Chondrocyte (in vitro differentiated cells): ENCODE measurements around the gene MSMO1. TPM values are rescaled to one million over a fixed set of nuclear protein-coding genes. Genes with fewer than 3 reads are reported as not detected.

Experiments used
- DNase-seq: peaks from one replicate; pipeline ENCODE4 v3.0.0; 2021; ENCODE audit warnings: mixed read lengths, low spot score
- H3K27ac Mint-ChIP-seq: one replicate; pipeline ENCODE4 v1.8.0; 2021; ENCODE audit warnings: mild to moderate bottlenecking, moderate library complexity, mixed read lengths; ENCODE audit not compliant: unreplicated experiment
- H3K27me3 Mint-ChIP-seq: 2 replicates; pipeline ENCODE4 v1.8.0; 2021; ENCODE audit warnings: low read depth, mixed read lengths
- H3K36me3 Mint-ChIP-seq: 2 replicates; pipeline ENCODE4 v1.8.0; 2021; ENCODE audit warnings: low read depth, mixed read lengths
- H3K4me1 Mint-ChIP-seq: 2 replicates; pipeline ENCODE4 v1.8.0; 2021; ENCODE audit warnings: low read depth, mild to moderate bottlenecking, mixed read lengths
- H3K4me3 Mint-ChIP-seq: one replicate; pipeline ENCODE4 v1.8.0; 2021; ENCODE audit warnings: mild to moderate bottlenecking, moderate library complexity, mixed read lengths; ENCODE audit not compliant: unreplicated experiment
- H3K9me3 Mint-ChIP-seq: 2 replicates; pipeline ENCODE4 v1.8.0; 2021; ENCODE audit warnings: low read depth, mixed read lengths
- total RNA-seq: library from RNA; stranded (reverse); gene quantifications from 3 replicates; pipeline ENCODE4 v1.2.1, GENCODE V29; 2021
- TF ChIP-seq, protein P1 (sequence below): fragments of 200-600 bp; sonication (generic); IDR thresholded peaks from 2 replicates; pipeline ENCODE4 v1.5.0; 2021; ENCODE audit warnings: antibody characterized with exemption, mild to moderate bottlenecking, moderate library complexity

Gene MSMO1
- total RNA-seq, 1 donor from 2014 or later = 83.3 TPM

- Mint-ChIP-seq H3K4me1 (peaks cover 15% of the 10 kb centered on the region), H3K9me3 (no peaks in the 10 kb centered on the region), H3K27ac (no peak overlapping the region), H3K27me3 (no peaks in the 10 kb centered on the region), H3K36me3 (no peaks in the 10 kb centered on the region), H3K4me3 (no peak overlapping the region)
- no peak for DNase-seq
- TF ChIP-seq, protein P1, sequence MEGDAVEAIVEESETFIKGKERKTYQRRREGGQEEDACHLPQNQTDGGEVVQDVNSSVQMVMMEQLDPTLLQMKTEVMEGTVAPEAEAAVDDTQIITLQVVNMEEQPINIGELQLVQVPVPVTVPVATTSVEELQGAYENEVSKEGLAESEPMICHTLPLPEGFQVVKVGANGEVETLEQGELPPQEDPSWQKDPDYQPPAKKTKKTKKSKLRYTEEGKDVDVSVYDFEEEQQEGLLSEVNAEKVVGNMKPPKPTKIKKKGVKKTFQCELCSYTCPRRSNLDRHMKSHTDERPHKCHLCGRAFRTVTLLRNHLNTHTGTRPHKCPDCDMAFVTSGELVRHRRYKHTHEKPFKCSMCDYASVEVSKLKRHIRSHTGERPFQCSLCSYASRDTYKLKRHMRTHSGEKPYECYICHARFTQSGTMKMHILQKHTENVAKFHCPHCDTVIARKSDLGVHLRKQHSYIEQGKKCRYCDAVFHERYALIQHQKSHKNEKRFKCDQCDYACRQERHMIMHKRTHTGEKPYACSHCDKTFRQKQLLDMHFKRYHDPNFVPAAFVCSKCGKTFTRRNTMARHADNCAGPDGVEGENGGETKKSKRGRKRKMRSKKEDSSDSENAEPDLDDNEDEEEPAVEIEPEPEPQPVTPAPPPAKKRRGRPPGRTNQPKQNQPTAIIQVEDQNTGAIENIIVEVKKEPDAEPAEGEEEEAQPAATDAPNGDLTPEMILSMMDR = no peak
Observed at GRCh38 chr4:165360985-165361670, 33.7 kb downstream of the MSMO1 start.

DNA sequence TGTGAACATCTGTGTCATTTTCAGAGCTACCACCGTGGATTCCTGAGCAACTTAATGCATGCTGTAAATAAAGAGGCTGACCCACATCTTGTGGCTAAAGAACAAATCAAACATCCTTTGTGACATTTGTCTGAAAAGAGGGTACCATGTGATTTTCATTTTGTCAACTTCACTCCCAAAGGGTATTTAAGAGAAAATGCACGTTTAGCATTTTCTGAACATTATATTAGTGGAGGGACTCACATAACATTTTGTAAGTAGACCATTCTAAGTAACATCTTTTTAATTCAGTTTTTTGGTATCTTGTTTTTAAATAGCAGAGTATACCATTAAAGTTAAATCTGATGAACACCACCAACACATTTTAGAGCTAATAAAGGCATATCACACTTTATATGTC lies 34.3 kb downstream of the MSMO1 start:
- H3K4me3 Mint-ChIP-seq = no peak overlapping the region
- peaks cover 14% of the 10 kb centered on the region for H3K4me1 Mint-ChIP-seq
- no peaks in the 10 kb centered on the region for H3K27me3 Mint-ChIP-seq
- H3K36me3 Mint-ChIP-seq = no peaks in the 10 kb centered on the region
- no peaks in the 10 kb centered on the region for H3K9me3 Mint-ChIP-seq
- DNase-seq = no peak
- TF ChIP-seq, protein P1 = no peak
- no peak overlapping the region for H3K27ac Mint-ChIP-seq

GRCh38 chr4:165364452-165365080 lies 37.1 kb downstream of the MSMO1 start:
- Mint-ChIP-seq H3K4me1 (peaks cover 10% of the 10 kb centered on the region), H3K9me3 (no peaks in the 10 kb centered on the region), H3K27ac (no peak overlapping the region), H3K4me3 (no peak overlapping the region), H3K36me3 (no peaks in the 10 kb centered on the region), H3K27me3 (no peaks in the 10 kb centered on the region)
- TF ChIP-seq, protein P1 = no peak
- no peak for DNase-seq

DNA sequence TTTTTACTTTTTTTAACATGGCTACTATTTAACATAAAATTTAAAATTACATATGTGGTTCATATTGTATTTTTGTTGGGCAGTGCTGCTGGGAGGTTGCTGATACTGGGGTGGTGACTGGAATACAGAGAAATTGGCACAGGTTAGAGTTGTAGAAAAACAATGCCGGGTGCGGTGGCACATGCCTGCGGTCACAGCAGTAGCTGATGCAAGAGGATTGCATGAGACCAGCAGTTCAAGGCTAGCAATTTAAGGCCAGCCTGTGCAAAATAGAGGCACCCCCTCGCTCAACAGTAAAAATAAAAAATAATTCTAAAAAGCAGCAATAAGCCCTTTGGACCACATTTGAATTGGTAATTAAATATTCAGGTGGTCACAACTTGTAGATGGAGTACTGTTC lies 39.6 kb downstream of the MSMO1 start:
- Mint-ChIP-seq H3K27me3 (no peaks in the 10 kb centered on the region), H3K4me1 (no peaks in the 10 kb centered on the region)

DNA sequence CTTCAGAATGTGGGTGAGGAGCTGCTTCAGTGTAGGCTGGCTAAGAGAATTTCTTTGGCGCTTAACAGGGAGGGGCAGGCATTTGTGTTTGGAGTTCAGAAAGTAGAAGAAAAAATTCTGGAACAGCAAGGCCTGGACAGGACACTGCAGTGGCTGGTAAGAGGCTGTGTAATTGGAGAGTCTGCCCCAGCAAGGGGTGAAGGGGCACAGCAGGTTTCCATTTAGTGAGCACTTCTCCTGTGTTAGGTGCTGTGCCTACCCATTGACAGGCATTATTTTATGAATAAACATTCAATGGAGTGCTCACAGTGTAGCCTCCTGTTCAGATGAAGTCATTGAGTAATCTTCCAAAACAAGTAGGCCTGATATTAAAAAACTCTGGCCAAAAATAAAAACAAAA lies 40.6 kb downstream of the MSMO1 start:
- no peak for DNase-seq
- H3K36me3 Mint-ChIP-seq = no peaks in the 10 kb centered on the region
- no peak overlapping the region for H3K4me3 Mint-ChIP-seq
- no peak overlapping the region for H3K27ac Mint-ChIP-seq
- TF ChIP-seq, protein P1 = no peak
- no peaks in the 10 kb centered on the region for H3K4me1 Mint-ChIP-seq
- no peaks in the 10 kb centered on the region for H3K27me3 Mint-ChIP-seq
- no peaks in the 10 kb centered on the region for H3K9me3 Mint-ChIP-seq

More for the DNA sequence above, 39.6 kb downstream of the MSMO1 start:
- TF ChIP-seq, protein P1 = no peak
- Mint-ChIP-seq H3K27ac (no peak overlapping the region), H3K9me3 (no peaks in the 10 kb centered on the region), H3K36me3 (no peaks in the 10 kb centered on the region), H3K4me3 (no peak overlapping the region)
- no peak for DNase-seq
